Stimulated activated CD4-positive, alpha-beta T cell treated with anti-CD3 and anti-CD28 coated beads, TNF-alpha, amount 100 ng/mL, for 24 hours (primary cell): ENCODE results near the gene SFN.

Source experiments
- DNase-seq, 3 experiments: peaks; one replicate each; pipeline ENCODE4 v3.0.0-alpha.2; 2020; ENCODE audit warnings: low read depth in 3 of 3

The SFN gene

GRCh38 chr1:26911399-26912146 lies 48.6 kb downstream of the SFN start:
- DNase-seq: no peak

GRCh38 chr1:26912147-26912490 lies 49.2 kb downstream of the SFN start:
- no peak for DNase-seq

- DNase-seq: no peak
Measured at GRCh38 chr1:26913389-26913753, 50.4 kb downstream of the SFN start.
